Endothelial cell of umbilical vein (primary cell): ENCODE results near the gene ARHGEF1. TPM values are rescaled to one million over a fixed set of nuclear protein-coding genes. Genes with fewer than 3 reads are reported as not detected.

Experiments
- BruUV-seq: library from RNA; stranded (reverse); fragments of 400-500 nt; replicated peaks from 2 replicates; lab custom pipeline; 2021; lab: Mats Ljungman, UMichigan
- CTCF ChIA-PET: fragments of 300-600, 350-600 bp; sonication (Branson Sonifier 250); formaldehyde crosslinking; loops from one replicate; lab custom pipeline; 2021; ENCODE audit warnings: antibody characterized with exemption, inconsistent platforms; lab: Charles Lee
- POLR2A ChIA-PET: fragments of 300-600, 350-600 bp; sonication (Branson Sonifier 250); formaldehyde crosslinking; loops from one replicate; lab custom pipeline; 2021; ENCODE audit warnings: antibody characterized with exemption, inconsistent platforms; lab: Charles Lee
- DNase-seq: peaks from one replicate; pipeline ENCODE4 v3.0.0-alpha.2; 2011; ENCODE audit warnings: low read depth, low spot score
- FAIRE-seq: peaks from 2 replicates; lab custom pipeline; 2011; peaks lifted over from hg19 to GRCh38; lab: Jason Lieb, UNC
- H2AFZ ChIP-seq: 2 replicates; pipeline ENCODE4 v1.6.0; 2012; ENCODE audit warnings: low read depth, low read length, control low read depth, inconsistent platforms
- H3K27ac ChIP-seq: 2 replicates; pipeline ENCODE4 v1.5.1; 2011; ENCODE audit warnings: low read depth, mild to moderate bottlenecking, control low read depth, low read length, moderate library complexity; ENCODE audit not compliant: insufficient read depth
- H3K27me3 ChIP-seq, 2 experiments: 2 replicates each; pipeline versions ENCODE4 v1.6.0 to v1.6.1; 2011; ENCODE audit warnings: low read length in 2 of 2, mixed read lengths in 1 of 2; ENCODE audit not compliant: control insufficient read depth in 2 of 2, insufficient read depth in 2 of 2
- H3K36me3 ChIP-seq, 2 experiments: 2 replicates in 1 of 2; 3 replicates in 1 of 2; pipeline ENCODE4 v1.5.1; 2011; ENCODE audit warnings: low read length in 2 of 2, mild to moderate bottlenecking in 1 of 2, moderate library complexity in 1 of 2; ENCODE audit not compliant: control insufficient read depth in 2 of 2, insufficient read depth in 2 of 2; ENCODE audit errors: extremely low read depth in 1 of 2
- H3K4me1 ChIP-seq: 3 replicates; pipeline ENCODE4 v1.5.1; 2011; ENCODE audit warnings: mild to moderate bottlenecking, low read length; ENCODE audit not compliant: control insufficient read depth, insufficient read depth; ENCODE audit errors: extremely low read depth
- H3K4me2 ChIP-seq: 2 replicates; pipeline ENCODE4 v1.6.1; 2011; ENCODE audit warnings: low read length, control low read depth, mixed read lengths; ENCODE audit not compliant: insufficient read depth
- H3K4me3 ChIP-seq, 3 experiments: fragments of 200-600 bp in 1 of 3; sonication (generic), shearing (Covaris generic) in 1 of 3; replicated peaks in 1 of 3; 2 replicates each; pipeline ENCODE4 v1.5.1; 2011 to 2016; ENCODE audit warnings: control low read depth in 3 of 3, low read length in 3 of 3, mild to moderate bottlenecking in 2 of 3, inconsistent platforms in 1 of 3, low read depth in 1 of 3, moderate library complexity in 1 of 3; ENCODE audit not compliant: insufficient read depth in 1 of 3
- H3K79me2 ChIP-seq: 2 replicates; pipeline ENCODE4 v1.6.0; 2012; ENCODE audit warnings: low read length, inconsistent platforms; ENCODE audit not compliant: control insufficient read depth, insufficient read depth
- H3K9ac ChIP-seq: replicated peaks from 2 replicates; pipeline ENCODE3; 2011; ENCODE audit warnings: low read length, control low read depth; ENCODE audit not compliant: insufficient read depth; ENCODE audit errors: extremely low read depth
- H3K9me1 ChIP-seq: replicated peaks from 3 replicates; pipeline ENCODE4 v1.6.0; 2011; ENCODE audit warnings: mild to moderate bottlenecking, low read length; ENCODE audit not compliant: control insufficient read depth, insufficient read depth; ENCODE audit errors: extremely low read depth
- H3K9me3 ChIP-seq: replicated peaks from 2 replicates; pipeline ENCODE4 v1.5.1; 2012; ENCODE audit warnings: low read length, inconsistent platforms; ENCODE audit not compliant: control insufficient read depth, insufficient read depth
- H4K20me1 ChIP-seq: replicated peaks from 2 replicates; pipeline ENCODE3; 2011; ENCODE audit warnings: mild to moderate bottlenecking, low read length; ENCODE audit not compliant: control insufficient read depth, insufficient read depth; ENCODE audit errors: extremely low read depth
- EZH2 ChIP-seq: IDR thresholded peaks from 2 replicates; pipeline ENCODE4 v1.6.1; 2012; ENCODE audit warnings: borderline replicate concordance, low read depth, mild to moderate bottlenecking, moderate library complexity, low read length, inconsistent platforms; ENCODE audit not compliant: severe bottlenecking
- FOS ChIP-seq: IDR thresholded peaks from 2 replicates; pipeline ENCODE4 v1.6.1; 2011; ENCODE audit warnings: mild to moderate bottlenecking, low read length, moderate library complexity, borderline replicate concordance; ENCODE audit not compliant: insufficient read depth
- GATA2 ChIP-seq: IDR thresholded peaks from 2 replicates; pipeline ENCODE4 v1.7.0; 2011; ENCODE audit warnings: low read depth, mild to moderate bottlenecking, moderate library complexity, mixed read lengths, low read length; ENCODE audit not compliant: insufficient read length, insufficient read depth
- JUN ChIP-seq: IDR thresholded peaks from 2 replicates; pipeline ENCODE4 v1.6.1; 2011; ENCODE audit warnings: borderline replicate concordance, low read depth; ENCODE audit not compliant: insufficient read length, insufficient read depth
- MYC ChIP-seq: IDR thresholded peaks from one replicate; pipeline ENCODE4 v1.6.1; 2011; ENCODE audit warnings: mild to moderate bottlenecking, low read depth, low read length
- POLR2A ChIP-seq: IDR thresholded peaks from 2 replicates; pipeline ENCODE4 v1.6.1; 2012; ENCODE audit warnings: low read depth, mild to moderate bottlenecking, control low read depth, low read length
- POLR2AphosphoS5 ChIP-seq: IDR thresholded peaks from 2 replicates; pipeline ENCODE4 v1.6.1; 2012; ENCODE audit warnings: low read depth, mild to moderate bottlenecking, control low read depth, low read length, moderate library complexity; ENCODE audit not compliant: insufficient read depth
- dilution Hi-C: fragments of 300-500 bp; cut with MboI; formaldehyde crosslinking; loops from one replicate; pipeline ENCODE4 v1.15.0; 2019; ENCODE audit warnings: low sequenced_read_pairs; ENCODE audit not compliant: extremely low pct_ligation_motif_present
- intact Hi-C: fragments of 100-400 bp; cut with micrococcal nuclease; formaldehyde crosslinking; loops from one replicate; pipeline ENCODE4 v1.10.0; 2022
- polyA plus RNA-seq, 4 experiments: library from polyadenylated mRNA; depleted of rRNA in 3 of 4; stranded (reverse) in 3 of 4; unstranded in 1 of 4; fragments of >200 nt; gene quantifications; 2 replicates each; pipeline versions ENCODE4 v1.2.1 to v1.2.3, GENCODE V29; 2011 to 2012; ENCODE audit warnings: missing spikeins in 1 of 4
- total RNA-seq: library from RNA; stranded (reverse); gene quantifications from 2 replicates; pipeline ENCODE4 v1.2.3, GENCODE V29; 2021
- TF ChIP-seq, protein P1 (sequence below), 2 donors: IDR thresholded peaks; 1 replicate in 1 of 2; 2 replicates in 1 of 2; pipeline ENCODE4 v1.5.1; 2011; ENCODE audit warnings: low read length in 2 of 2, mild to moderate bottlenecking in 2 of 2, moderate library complexity in 2 of 2, control low read depth in 1 of 2, inconsistent platforms in 1 of 2, low read depth in 1 of 2; ENCODE audit not compliant: insufficient read depth in 1 of 2; ENCODE audit errors: extremely low read depth in 1 of 2
- TF ChIP-seq, protein P2 (sequence below): IDR thresholded peaks from 2 replicates; pipeline ENCODE4 v1.6.1; 2011; ENCODE audit not compliant: insufficient read depth, insufficient read length

The ARHGEF1 gene
- total and polyA plus RNA-seq, 2 donors (not counting 3 experiments of a cell fraction or from before 2014, with no cell fraction given), result 65.4 to 123 TPM

DNA sequence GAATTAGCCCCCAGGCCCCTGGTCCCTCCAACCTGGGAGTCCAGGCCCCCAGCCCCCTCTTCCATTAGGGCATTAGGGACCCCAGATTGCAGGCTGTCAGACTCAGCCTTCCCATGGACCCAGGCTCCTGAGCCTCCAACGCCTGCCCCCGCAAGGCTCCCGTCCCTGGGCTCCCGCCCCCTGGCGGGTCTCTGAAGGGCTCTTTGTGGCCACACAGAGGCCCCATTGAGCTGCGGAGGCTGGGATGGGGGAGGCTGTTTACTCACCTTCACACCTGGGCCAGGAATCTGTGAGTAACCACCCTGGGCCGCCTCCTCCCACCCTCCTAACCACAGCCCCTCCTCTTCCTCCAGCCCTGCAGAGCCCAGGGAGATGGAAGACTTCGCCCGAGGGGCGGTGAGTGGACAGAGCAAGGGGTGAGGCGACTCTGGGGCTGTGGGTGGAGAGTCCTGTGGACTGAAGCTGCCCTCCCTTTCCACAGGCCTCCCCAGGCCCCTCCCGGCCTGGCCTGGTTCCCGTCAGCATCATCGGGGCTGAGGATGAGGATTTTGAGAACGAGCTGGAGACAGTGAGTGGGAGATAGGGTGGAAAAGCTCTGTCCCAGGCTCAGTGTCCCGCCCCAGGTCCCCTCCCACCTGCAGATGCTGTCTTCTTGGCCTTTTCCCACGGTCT is 4.9 kb downstream of the ARHGEF1 start:
- H3K4me3 ChIP-seq, result no peak overlapping the region
- no TSS peak for BruUV-seq
- no peaks in the 10 kb centered on the region for H3K27me3 ChIP-seq
- POLR2A ChIA-PET, result no interaction called here
- no peaks in the 10 kb centered on the region for H4K20me1 ChIP-seq
- no peak overlapping the region for H3K9ac ChIP-seq
- H3K9me3 ChIP-seq, result no peaks in the 10 kb centered on the region
- dilution Hi-C loops, result no loop called here
- FAIRE-seq, result no peak
- DNase-seq, result no peak
- H3K4me1 ChIP-seq, result peaks cover 16% of the 10 kb centered on the region
- H3K9me1 ChIP-seq, result no peaks in the 10 kb centered on the region
- intact Hi-C loops, result no loop called here
- no peak overlapping the region for H3K4me2 ChIP-seq
- H3K36me3 ChIP-seq, result peaks cover 4 to 13% of the 10 kb centered on the region in 2 experiments
- CTCF ChIA-PET, result no interaction called here
- TF ChIP-seq, protein P1, sequence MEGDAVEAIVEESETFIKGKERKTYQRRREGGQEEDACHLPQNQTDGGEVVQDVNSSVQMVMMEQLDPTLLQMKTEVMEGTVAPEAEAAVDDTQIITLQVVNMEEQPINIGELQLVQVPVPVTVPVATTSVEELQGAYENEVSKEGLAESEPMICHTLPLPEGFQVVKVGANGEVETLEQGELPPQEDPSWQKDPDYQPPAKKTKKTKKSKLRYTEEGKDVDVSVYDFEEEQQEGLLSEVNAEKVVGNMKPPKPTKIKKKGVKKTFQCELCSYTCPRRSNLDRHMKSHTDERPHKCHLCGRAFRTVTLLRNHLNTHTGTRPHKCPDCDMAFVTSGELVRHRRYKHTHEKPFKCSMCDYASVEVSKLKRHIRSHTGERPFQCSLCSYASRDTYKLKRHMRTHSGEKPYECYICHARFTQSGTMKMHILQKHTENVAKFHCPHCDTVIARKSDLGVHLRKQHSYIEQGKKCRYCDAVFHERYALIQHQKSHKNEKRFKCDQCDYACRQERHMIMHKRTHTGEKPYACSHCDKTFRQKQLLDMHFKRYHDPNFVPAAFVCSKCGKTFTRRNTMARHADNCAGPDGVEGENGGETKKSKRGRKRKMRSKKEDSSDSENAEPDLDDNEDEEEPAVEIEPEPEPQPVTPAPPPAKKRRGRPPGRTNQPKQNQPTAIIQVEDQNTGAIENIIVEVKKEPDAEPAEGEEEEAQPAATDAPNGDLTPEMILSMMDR (IDR thresholded peaks at IDR 0.05; ENCODE audit: extremely low read depth in 1 of 2, insufficient read depth in 1 of 2, low read depth in 1 of 2, low read length in 2 of 2), result no peak
- TF ChIP-seq, protein P2, sequence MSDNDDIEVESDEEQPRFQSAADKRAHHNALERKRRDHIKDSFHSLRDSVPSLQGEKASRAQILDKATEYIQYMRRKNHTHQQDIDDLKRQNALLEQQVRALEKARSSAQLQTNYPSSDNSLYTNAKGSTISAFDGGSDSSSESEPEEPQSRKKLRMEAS, result no peak
- TF ChIP-seq MYC, result no peak
- no peak for TF ChIP-seq POLR2A
- TF ChIP-seq FOS, result no peak
- TF ChIP-seq POLR2AphosphoS5, result no peak
- no peak for TF ChIP-seq EZH2
- TF ChIP-seq GATA2, result no peak
- TF ChIP-seq JUN, result no peak
- no peak overlapping the region for H2AFZ ChIP-seq
- H3K27ac ChIP-seq, result no peak overlapping the region
- peaks cover 24% of the 10 kb centered on the region for H3K79me2 ChIP-seq
